ENCODE measurements around the gene LCE3B.

Gene LCE3B

DNA sequence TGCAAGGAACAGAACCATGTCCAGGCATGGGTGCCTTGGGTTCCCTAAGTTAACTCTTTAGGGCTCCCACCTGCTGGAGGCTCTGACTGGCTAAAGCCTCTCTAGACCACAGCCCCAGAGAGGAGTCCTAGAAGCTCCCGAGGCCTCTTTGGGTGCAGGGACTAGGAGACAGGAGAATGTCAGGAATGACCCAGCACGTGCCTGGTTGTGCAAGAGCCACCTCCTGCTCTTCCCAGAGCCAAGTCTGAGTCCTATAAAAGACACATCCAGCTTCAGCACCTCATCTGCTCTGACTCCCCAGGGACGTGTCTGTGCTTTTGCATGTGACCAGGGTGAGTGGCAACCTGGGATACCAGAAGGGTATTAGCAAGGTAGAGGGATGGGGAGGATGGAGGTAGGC lies 49.5 kb downstream of the LCE3B start, which contains the start of gene LCE2D:
Gene LCE2D (plus strand): TSS at position 283 of the 400 bp plus-strand sequence. CDS start 726 bp downstream, outside the sequence.
- no peak for DNase-seq

Data from stimulated activated CD4-positive, alpha-beta T cell treated with anti-CD3 and anti-CD28 coated beads, Interleukin-1b, Interleukin-23, amount 100 ng/mL, for 48 hours (primary cell).